HG03196 (cell line): ENCODE data around the gene TRIM56.
"Not testable (repeated sequence)": the region's sequence is repeated elsewhere in the genome, so short reads cannot be mapped to it uniquely, and the experiment has no call there.

Experiments used
- ATAC-seq: cut with Tn5 transposase; IDR thresholded peaks from one replicate; pipeline ENCODE4 v1.9.1; 2021; ENCODE audit not compliant: unreplicated experiment

Gene TRIM56

DNA sequence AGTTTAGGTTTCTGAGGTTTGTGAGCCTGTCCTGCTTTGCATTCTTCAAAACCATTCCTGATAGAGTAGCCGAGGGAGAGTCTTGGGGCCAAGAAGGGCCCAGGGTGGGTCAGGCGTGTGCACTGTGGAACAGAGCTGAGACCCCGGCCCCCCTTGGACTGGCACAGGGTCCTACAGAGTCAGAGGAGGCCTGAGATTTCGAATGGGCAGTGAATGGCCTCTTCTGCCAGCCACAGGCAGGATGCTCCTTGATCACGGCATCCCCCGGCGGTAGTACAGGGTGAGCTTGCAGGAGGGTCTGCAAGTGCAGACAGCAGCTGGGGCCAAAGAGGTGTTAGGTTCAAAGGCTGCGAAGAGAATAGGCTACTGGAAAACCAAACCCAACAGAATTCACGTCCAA, 4.6 kb downstream of the TRIM56 start:
- ATAC-seq, result no peak

DNA sequence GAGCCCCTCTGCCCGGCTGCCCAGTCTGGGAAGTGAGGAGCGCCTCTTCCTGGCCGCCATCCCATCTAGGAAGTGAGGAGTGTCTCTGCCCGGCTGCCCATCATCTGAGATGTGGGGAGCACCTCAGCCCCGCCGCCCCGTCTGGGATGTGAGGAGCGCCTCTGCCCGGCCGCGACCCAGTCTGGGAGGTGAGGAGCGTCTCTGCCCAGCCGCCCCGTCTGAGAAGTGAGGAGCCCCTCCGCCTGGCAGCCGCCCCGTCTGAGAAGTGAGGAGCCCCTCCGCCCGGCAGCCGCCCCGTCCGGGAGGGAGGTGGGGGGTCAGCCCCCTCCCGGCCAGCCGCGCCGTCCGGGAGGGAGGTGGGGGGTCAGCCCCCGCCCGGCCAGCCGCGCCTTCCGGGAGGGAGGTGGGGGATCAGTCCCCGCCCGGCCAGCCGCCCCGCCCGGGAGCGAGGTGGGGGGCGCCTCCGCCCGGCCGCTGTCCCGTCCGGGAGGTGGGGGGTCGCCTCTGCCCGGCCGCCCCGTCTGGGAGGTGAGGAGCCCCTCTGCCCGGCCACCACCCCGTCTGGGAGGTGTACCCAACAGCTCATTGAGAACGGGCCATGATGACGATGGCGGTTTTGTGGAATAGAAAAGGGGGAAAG, 7.1 kb downstream of the TRIM56 start:
- ATAC-seq, result not testable (repeated sequence)

DNA sequence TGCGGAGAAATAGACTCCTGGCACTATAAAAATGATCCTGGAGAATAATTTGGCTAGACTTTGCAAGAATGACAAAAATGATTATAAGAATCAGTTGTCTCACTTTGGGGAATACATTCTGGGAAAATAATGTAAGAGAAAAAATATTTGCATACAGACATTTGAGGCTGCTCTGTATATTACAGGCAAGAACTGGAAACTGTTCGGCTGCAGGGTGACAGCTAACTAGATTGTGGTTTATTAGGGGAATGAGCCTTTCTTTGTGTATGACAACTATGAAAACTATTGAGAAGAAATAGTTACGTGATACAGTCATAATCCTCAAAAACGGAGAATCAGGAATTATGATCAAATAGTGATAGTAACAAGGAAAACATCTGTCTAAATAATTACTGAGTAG, 8.6 kb downstream of the TRIM56 start:
- ATAC-seq, result no peak

DNA sequence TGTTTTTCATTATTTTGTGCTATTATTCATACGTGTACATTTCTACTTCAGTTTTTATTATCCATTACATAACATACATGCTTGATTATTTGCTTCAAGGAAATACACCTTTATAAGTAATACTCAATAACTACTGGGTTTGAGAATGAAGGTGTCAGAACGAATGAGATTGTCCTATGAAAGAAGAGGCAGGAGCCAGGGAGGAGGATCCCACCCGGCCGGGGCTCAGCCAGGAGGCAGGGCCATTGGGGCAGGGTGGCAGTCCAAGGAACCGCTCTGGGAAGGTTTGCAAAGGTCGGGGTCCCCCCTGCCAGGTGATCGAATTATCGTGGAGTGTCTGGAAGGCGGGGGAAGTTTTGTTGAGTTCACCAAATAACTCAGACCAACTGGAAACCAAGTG, 9.1 kb downstream of the TRIM56 start:
- no peak for ATAC-seq

DNA sequence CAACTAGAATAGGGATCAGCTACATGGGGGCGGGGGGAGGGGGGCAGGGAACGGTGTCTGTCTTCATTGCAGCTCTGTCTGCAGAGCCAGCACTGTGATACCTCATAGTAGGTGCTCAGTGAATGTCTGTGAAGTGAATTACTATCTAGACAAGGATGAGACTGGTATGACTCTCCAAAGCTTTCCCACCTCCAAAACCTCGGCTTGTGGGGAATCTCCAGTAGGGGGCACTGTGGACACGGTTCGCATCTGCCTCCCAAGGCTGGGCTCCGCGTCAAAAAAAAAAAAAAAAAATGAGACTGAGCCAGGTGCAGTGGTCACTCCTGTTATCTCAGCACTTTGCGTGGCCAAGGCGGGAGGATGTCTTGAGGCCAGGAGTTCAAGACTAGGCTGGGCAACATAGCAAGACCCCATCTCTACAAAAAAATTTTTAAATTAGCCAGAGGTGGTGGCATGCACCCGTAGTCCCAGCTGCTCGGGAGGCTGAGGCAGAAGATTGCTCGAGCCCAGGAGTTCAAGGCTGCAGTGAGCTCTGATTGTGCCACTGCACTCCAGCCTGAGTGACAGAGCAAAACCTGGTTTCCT, 9.6 kb downstream of the TRIM56 start:
- no peak for ATAC-seq

DNA sequence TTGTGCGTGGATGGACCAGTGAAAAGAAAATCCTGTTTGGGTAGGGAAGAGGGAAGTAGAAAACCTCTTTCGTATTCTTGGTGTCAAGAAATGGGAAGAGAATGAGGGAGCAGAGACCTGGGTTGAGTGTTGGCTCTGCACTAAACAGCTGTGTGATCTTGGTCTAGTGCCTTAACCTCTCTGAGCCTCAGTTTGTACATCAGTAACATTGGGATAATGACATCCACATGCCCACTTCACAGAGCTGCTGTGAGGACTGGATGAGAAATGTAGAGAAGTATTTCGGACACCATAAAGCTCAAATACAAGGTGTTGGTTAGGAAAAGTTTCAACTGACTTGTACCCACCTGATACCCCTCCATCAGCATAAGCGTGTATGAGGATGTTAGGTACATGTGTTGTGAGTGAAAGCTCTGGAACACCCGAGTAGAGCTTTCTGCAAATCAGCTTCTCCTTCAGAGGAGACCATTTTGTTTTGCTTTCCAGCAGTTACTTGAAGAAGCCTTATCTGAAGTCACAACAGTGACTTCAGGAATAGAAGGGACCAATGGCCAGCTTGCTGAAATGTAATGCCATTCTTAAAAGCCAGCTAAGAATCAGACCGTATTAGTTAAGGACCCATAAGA, 11.2 kb downstream of the TRIM56 start:
- ATAC-seq, result no peak

DNA sequence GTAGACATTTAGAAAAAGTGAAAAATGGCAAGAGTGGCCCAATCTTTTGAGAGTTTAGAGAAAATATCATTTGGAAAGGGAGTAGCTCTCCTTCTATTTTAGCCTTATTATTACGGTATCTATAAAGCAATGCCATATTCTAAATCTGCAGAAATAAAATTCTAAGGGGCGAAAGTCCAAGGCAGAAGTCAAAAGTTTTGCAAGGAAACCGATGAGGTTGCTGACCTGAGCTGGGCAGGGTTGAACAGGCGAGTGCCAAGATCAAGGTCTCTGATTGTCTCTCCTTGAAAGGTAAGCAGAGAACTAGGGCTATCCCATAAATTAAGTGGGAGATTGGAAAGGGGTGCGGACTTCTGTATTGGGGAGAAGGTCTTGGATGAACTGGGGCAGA, 11.7 kb downstream of the TRIM56 start:
- ATAC-seq, result no peak

DNA sequence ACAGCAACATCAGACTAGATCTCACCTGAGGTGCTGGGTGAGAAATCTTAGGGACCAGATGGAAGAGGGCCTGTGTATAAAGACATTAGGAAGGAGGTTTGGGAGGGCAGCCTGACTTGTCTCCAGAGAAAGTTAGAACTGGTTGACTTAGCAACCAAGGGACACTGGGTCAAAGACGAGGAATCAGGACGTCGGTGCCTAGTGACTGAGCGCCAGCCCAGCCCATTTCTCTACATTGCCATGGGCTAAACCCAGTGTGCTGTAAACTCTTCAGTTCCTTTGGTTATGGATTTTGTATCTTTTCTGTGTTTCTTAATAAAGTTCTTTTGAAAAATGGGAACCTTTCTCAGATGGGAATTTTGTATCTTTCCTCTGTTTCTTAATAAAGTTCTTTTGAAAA, 12.3 kb downstream of the TRIM56 start:
- no peak for ATAC-seq

DNA sequence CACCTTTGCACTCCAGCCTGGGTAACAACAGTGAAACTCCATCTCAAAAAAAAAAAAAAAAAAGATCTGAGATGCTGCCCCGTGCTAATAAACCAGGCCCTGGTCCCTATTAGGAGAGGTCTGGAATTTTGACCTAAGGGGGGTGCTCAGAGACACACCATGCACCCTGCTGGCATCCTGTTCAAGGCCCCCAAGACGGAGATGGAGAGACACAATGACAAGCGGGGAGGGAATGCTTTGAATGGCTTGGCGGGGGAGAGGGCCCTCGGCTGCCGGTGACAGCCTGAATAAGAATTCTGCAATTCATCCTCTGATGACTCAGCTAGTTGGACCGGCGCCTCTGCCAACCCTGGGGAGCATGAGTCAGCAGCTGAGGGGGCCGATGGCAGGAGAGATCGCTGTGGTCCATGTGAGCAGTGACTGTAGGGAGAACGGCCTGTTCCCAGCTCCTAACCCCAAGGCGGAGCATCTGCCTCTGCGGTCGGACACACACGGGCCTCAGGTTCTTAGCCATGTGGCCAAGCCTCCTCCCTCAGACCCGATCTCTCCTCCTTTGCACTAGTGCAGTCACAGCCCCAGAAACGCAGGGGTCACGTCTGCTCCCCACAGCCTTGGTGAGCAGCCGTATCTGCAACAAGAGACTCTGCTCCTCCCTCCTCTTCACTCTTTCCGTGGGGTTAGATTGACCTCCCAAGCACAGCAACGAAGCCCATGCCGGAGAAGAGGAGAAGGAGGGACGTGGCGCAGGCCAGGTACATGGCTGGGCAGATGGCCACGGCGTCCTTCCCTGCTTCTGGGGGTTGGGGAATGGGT, 14.9 kb downstream of the TRIM56 start:
- no peak for ATAC-seq

DNA sequence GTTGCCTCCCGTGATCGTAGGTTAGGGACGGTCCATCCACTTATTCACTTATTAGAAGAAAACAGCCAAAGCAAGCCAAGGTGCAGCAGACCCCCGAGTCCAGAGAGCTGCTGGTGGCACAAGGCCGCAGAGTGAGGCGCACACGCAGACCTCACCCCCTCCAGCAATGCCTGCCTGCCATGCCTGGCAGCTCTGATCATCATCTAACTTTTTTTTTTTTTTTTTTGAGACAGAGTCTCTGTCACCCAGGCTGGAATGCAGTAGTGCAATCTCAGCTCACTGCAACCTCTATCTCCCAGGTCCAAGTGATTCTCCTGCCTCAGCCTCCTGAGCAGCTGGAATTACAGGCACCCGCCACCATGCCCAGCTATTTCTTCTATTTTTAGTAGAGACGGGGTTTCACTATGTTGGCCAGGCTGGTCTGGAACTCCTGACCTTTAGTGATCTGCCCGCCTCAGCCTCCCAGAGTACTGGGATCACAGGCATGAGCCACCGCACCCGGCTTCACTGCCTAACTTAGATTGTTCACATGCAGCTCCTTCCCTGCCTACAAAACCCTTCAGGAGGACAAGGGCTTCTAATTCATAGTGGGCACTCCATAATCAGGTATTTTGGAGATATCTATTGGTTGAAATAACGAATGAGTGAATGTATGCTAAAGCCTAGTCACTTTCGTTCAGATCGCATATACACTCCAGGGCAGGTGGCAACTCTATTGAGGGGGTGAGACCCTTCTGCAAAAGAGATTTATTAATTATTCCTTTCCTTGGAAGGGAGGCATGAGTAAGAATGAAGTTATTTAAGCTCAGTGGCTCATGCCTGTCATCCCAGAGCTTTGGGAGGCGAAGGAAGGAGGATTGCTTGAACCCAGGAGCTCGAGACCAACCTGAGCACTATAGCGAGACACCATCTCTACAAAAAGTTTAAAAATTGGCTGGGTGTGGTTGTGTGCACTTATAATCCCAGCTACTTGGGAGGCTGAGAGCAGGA, 15.9 kb downstream of the TRIM56 start:
- no peak for ATAC-seq

DNA sequence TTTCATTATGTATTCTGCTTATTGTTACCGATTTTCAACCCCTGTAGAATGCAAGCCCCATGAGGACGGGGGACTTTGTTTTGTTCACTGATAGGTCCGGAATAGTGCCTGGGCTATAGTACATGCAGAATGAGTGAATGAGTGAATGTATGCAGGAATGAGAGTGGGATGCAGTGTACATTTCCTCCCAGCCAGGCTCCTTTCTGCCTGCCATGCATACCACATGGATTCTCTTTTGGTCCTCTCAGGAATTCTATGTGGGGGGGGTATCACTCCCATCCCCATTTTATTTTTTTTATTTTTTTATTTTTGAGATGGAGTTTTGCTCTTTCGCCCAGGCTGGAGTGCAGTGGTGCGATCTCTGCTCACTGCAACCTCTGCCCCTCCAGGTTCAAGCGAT, 16.7 kb downstream of the TRIM56 start:
- ATAC-seq, result no peak

DNA sequence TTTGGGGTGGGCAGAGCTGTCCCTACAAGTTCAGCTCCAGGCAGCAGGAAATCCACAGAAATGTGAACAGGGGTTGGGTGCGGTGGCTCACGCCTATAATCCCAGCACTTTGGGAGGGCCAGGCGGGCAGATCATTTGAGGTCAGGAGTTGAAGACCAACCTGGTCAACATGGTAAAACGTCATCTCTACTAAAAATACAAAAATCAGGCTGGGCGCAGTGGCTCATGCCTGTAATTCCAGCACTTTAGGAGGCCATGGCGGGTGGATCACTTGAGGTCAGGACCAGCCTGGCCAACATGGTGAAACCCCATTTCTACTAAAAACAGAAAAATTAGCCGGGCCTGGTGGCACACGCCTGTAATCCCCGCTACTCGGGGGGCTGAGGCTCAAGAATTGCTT, 18.4 kb downstream of the TRIM56 start:
- ATAC-seq, result not testable (repeated sequence)

DNA sequence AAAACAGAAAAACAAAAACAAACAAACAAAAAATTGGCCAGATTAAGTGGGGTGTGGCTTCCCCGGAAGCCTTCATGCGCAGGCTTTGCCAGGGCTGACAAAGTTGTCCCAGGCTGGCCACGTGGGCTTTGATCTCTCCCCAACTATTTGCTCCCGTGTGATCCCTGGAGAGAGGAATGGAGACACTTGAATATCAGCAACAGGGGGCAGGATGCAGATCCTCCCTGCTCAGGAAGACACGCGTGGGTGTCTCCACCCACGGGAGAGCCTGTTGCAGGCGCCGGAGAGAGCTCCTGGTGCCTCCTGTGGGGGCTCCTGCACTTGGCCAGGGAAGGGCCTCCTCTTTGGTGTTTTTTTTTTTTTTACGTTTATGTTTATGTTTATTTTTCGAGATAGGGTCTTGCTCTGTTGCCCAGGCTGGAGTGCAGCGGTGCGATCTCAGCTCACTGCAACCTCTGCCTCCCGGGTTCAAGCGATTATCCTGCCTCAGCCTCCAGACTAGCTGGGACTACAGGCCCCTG, 19.0 kb downstream of the TRIM56 start:
- ATAC-seq, result no peak

DNA sequence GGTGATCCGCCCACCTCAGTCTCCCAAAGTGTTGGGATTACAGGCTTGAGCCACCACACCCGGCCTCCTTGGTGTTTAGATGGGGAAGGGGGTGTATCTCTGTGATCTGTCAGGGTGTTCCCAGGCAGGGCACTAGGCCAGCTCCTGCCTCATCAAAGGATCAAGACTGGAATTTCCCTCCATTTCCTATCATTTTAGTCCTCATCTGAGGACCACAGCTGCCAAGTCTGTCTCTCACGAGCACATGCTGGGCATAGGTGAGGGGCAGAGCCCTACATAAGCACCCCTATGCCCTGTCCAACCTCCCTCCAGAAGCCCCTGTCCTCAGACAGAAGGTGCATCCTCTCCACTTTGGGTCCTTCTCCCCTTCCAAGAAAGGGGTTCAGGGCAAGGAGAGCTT, 19.5 kb downstream of the TRIM56 start:
- no peak for ATAC-seq

DNA sequence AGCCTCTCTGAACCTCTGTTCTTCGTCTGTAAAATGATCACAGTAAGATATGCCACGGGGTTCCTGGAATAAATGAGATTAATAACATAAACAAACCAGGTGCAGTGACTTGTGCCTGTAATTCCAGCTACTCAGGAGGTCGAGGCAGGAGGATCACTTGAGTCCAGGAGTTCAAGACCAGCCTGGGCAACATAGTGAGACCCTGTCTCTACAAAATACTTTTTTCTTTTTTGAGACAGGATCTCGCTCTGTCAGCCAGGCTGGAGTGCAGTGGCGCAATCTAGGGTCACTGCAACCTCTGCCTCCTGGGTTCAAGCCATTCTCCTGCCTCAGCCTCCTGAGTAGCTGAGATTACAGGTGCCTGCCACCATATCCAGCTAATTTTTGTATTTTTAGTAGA, 20.0 kb downstream of the TRIM56 start:
- ATAC-seq, result not testable (repeated sequence)

DNA sequence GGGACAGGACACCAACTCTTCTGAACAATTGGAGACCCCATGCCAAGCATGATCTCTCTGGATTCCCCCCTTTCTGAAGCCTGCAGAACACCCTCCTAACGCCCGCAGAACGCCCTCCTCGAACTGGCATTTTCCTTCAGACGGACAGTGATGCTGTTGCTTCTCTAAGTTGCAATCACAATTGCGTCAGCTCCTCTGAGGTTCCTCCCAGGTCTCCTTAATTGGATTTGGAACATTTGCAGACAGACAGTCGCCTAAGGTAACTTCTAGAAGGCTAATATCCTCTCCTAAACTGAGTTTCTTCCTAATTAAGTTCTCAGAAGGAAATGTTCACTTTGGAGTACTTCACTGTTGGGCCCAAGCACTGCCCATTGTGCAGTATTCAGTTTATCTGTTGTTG, 21.1 kb downstream of the TRIM56 start:
- ATAC-seq, result no peak

DNA sequence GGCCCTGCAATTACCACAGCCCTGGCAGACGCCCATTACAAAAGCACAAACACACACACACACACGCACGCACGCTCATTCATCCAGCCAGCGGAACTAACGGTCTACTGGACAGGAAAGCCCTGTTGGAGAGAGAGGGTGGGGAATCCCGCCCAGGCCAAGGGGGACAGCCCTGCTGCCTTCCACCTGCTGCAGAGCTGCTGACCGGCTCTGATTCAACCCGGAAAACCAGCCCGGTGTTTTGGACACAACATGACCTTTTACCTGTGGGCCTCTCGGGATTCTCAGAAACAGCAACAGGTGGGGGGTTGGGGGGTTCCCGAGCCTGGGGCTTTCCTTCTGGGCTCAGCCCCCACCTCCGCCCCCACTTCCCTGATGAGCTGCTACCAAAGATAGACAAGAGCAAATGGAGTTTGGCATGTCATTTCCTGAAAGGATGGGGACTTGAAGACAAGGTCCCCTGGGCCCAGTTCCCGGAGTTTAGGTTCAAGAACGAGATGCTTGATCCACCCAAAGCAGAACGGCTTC, 23.1 kb downstream of the TRIM56 start:
- ATAC-seq, result no peak

DNA sequence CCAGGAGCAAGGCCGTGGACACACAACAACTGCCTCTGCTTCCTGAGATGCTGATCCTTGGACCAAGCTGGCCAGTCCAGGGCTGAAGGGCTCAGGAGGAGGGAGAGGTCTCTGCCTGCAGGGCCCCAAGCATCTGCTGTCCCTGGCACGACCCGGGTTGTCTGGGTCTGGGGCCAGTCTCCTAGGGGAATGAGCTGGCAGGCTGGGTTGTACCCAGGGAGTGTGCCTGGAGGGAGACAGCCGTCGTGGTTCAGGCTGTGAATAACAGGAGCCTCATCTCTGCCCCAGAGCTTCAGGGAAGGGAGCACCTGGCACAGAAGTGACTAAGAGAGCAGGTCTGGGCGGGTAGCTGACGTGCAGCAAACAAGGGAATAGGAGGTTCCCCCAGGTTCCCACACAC, 23.7 kb downstream of the TRIM56 start:
- ATAC-seq, result no peak

DNA sequence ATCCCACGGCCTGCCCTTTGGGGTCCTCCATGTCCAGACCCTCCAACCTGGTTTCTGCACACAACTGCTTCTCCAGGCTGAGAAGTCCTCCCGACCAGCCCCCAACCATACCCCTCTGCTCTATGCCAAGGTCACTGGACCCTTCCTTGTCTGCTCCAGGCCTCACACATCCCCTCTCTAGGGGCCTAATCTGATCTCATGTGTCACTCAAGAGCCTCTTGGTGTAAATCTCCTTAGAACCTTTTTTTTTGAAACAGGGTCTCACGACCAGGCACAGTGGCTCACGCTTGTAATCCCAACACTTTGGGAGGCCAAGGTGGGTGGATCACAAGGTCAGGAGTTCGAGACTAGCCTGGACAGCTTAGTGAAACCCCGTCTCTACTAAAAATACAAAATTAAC, 24.1 kb downstream of the TRIM56 start:
- no peak for ATAC-seq

DNA sequence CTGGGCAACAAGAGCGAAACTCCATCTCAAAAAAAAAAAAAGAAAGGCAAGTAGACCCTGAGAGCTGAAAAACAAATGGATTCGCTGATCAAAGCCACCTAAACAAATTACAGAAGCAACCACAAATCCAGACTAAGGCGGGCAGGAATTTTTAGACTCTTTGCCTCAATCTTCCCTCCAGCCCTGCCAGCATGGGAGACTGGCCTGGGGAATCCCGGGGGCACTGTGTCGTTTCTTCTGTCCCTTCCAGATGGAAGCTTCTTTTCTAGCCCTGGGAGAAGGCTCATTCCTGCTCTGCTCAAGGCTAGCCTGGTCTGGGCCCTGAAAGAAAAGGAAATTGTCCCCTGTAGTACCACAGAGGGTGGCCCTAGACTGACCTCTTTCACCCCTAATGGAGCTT, 26.0 kb downstream of the TRIM56 start:
- ATAC-seq, result no peak
